ENCODE results near the gene PLCXD3. TPM values are rescaled to one million over a fixed set of nuclear protein-coding genes. Genes with fewer than 3 reads are reported as not detected.

PLCXD3 gene
- total RNA-seq, 1 donor from 2014 or later: 0.52 TPM

- Histone ChIP-seq H3K4me1 (ENCODE audit: control insufficient read depth in 3 of 3, insufficient read depth in 3 of 3, low read length in 3 of 3) (no peaks in the 10 kb centered on the region), H3K9me3 (ENCODE audit: control insufficient read depth in 3 of 3, low read length in 3 of 3) (no peaks in the 10 kb centered on the region), H3K4me3 (ENCODE audit: low read length in 3 of 3) (no peak overlapping the region), H3K27me3 (ENCODE audit: control insufficient read depth in 3 of 3, insufficient read depth in 3 of 3, low read length in 3 of 3) (no peaks in the 10 kb centered on the region), H3K36me3 (ENCODE audit: control insufficient read depth in 3 of 3, insufficient read depth in 3 of 3, low read length in 3 of 3) (no peaks in the 10 kb centered on the region), H3K9ac (ENCODE audit: low read depth in 1 of 3, low read length in 3 of 3) (no peak overlapping the region), H3K27ac (ENCODE audit: low read depth, low read length) (no peak overlapping the region)
Measured at GRCh38 chr5:41365369-41365768, 145.0 kb downstream of the PLCXD3 start.

DNA sequence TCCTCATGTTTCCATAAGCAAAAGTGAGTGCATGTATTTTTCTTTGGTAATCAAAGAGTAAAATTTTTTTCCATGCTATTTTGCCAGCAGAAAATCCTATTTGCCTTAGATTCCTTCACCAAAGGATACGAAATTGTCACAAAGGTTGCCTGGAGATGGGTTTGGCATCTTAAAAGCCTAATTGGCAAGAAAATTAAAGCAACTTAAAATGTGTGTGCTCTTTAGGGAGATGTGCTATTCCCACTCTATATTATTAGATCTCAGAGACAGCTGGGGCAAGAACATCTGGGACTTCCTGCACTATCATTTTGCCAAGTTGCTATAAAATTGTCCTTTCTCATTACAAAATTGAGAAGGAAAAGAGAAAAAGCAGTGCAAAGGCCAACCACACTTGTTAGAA, 146.1 kb downstream of the PLCXD3 start:
- H3K27ac ChIP-seq (ENCODE audit: low read depth, low read length): no peak overlapping the region
- no peak overlapping the region for H3K4me3 ChIP-seq (ENCODE audit: low read length in 3 of 3)

GRCh38 chr5:41363343-41363986, 146.9 kb downstream of the PLCXD3 start:
- Histone ChIP-seq H3K9me3 (ENCODE audit: control insufficient read depth in 3 of 3, low read length in 3 of 3) (no peaks in the 10 kb centered on the region), H3K27me3 (ENCODE audit: control insufficient read depth in 3 of 3, insufficient read depth in 3 of 3, low read length in 3 of 3) (no peaks in the 10 kb centered on the region), H3K27ac (ENCODE audit: low read depth, low read length) (no peak overlapping the region), H3K36me3 (ENCODE audit: control insufficient read depth in 3 of 3, insufficient read depth in 3 of 3, low read length in 3 of 3) (no peaks in the 10 kb centered on the region), H3K4me1 (ENCODE audit: control insufficient read depth in 3 of 3, insufficient read depth in 3 of 3, low read length in 3 of 3) (no peaks in the 10 kb centered on the region), H3K4me3 (ENCODE audit: low read length in 3 of 3) (no peak overlapping the region), H3K9ac (ENCODE audit: low read depth in 1 of 3, low read length in 3 of 3) (no peak overlapping the region)

More for the DNA sequence above, 146.1 kb downstream of the PLCXD3 start:
- Histone ChIP-seq H3K36me3 (ENCODE audit: control insufficient read depth in 3 of 3, insufficient read depth in 3 of 3, low read length in 3 of 3) (no peaks in the 10 kb centered on the region), H3K4me1 (ENCODE audit: control insufficient read depth in 3 of 3, insufficient read depth in 3 of 3, low read length in 3 of 3) (no peaks in the 10 kb centered on the region), H3K9me3 (ENCODE audit: control insufficient read depth in 3 of 3, low read length in 3 of 3) (no peaks in the 10 kb centered on the region), H3K27me3 (ENCODE audit: control insufficient read depth in 3 of 3, insufficient read depth in 3 of 3, low read length in 3 of 3) (no peaks in the 10 kb centered on the region), H3K9ac (ENCODE audit: low read depth in 1 of 3, low read length in 3 of 3) (no peak overlapping the region)

GRCh38 chr5:41356786-41357185, 153.6 kb downstream of the PLCXD3 start:
- H3K27ac ChIP-seq (ENCODE audit: low read depth, low read length): no peak overlapping the region
- no peaks in the 10 kb centered on the region for H3K9me3 ChIP-seq (ENCODE audit: control insufficient read depth in 3 of 3, low read length in 3 of 3)
- H3K27me3 ChIP-seq (ENCODE audit: control insufficient read depth in 3 of 3, insufficient read depth in 3 of 3, low read length in 3 of 3): no peaks in the 10 kb centered on the region
- H3K9ac ChIP-seq (ENCODE audit: low read depth in 1 of 3, low read length in 3 of 3): no peak overlapping the region
- H3K4me3 ChIP-seq (ENCODE audit: low read length in 3 of 3): no peak overlapping the region
- no peaks in the 10 kb centered on the region for H3K36me3 ChIP-seq (ENCODE audit: control insufficient read depth in 3 of 3, insufficient read depth in 3 of 3, low read length in 3 of 3)
- H3K4me1 ChIP-seq (ENCODE audit: control insufficient read depth in 3 of 3, insufficient read depth in 3 of 3, low read length in 3 of 3): no peaks in the 10 kb centered on the region

DNA sequence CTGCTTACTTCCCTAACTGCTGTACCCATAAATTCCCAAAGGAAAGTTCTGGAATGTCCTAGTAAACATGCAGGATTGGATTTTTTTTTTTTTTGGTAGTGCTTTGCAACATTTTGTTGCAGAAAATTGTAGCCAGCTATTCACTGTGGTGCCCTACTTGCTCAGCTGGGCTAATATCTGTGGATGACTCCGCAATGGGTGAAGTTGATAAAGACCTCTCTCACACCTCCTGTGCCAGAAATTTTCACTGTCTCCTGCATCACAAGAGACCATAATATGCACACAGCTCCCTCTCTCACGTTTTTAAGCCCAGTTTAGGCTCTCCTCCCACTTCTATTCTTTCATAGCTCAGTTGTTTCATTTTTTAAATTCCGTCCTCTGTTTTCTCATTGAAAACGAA, 160.6 kb downstream of the PLCXD3 start:
- H3K27me3 ChIP-seq (ENCODE audit: control insufficient read depth in 3 of 3, insufficient read depth in 3 of 3, low read length in 3 of 3): no peaks in the 10 kb centered on the region
- H3K4me1 ChIP-seq (ENCODE audit: control insufficient read depth in 3 of 3, insufficient read depth in 3 of 3, low read length in 3 of 3): no peaks in the 10 kb centered on the region
- no peaks in the 10 kb centered on the region for H3K9me3 ChIP-seq (ENCODE audit: control insufficient read depth in 3 of 3, low read length in 3 of 3)
- no peak overlapping the region for H3K4me3 ChIP-seq (ENCODE audit: low read length in 3 of 3)
- no peak overlapping the region for H3K27ac ChIP-seq (ENCODE audit: low read depth, low read length)
- no peak overlapping the region for H3K9ac ChIP-seq (ENCODE audit: low read depth in 1 of 3, low read length in 3 of 3)
- no peaks in the 10 kb centered on the region for H3K36me3 ChIP-seq (ENCODE audit: control insufficient read depth in 3 of 3, insufficient read depth in 3 of 3, low read length in 3 of 3)

DNA sequence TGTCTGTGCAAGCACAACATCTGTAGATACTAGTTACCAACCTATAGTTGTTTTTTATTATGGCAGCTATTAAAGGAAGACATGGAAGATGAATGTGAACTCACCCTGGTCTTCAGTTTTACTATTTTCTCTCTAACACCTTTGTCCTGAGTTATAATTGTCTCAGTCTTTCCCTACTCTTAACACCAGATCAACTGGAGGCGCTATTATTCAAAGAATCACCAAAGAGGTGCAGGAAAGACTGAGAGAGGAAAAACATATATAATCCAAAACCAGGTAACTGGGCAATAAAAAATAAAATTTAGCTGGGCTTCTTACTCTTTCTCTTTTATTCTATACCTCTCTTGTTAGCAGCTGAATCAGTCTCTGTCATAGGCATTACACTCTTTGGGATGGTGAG, 162.8 kb downstream of the PLCXD3 start:
- H3K27me3 ChIP-seq (ENCODE audit: control insufficient read depth in 3 of 3, insufficient read depth in 3 of 3, low read length in 3 of 3): no peaks in the 10 kb centered on the region
- H3K36me3 ChIP-seq (ENCODE audit: control insufficient read depth in 3 of 3, insufficient read depth in 3 of 3, low read length in 3 of 3): no peaks in the 10 kb centered on the region
- no peak overlapping the region for H3K9ac ChIP-seq (ENCODE audit: low read depth in 1 of 3, low read length in 3 of 3)
- no peak overlapping the region for H3K4me3 ChIP-seq (ENCODE audit: low read length in 3 of 3)
- no peaks in the 10 kb centered on the region for H3K9me3 ChIP-seq (ENCODE audit: control insufficient read depth in 3 of 3, low read length in 3 of 3)
- no peak overlapping the region for H3K27ac ChIP-seq (ENCODE audit: low read depth, low read length)
- H3K4me1 ChIP-seq (ENCODE audit: control insufficient read depth in 3 of 3, insufficient read depth in 3 of 3, low read length in 3 of 3): no peaks in the 10 kb centered on the region

DNA sequence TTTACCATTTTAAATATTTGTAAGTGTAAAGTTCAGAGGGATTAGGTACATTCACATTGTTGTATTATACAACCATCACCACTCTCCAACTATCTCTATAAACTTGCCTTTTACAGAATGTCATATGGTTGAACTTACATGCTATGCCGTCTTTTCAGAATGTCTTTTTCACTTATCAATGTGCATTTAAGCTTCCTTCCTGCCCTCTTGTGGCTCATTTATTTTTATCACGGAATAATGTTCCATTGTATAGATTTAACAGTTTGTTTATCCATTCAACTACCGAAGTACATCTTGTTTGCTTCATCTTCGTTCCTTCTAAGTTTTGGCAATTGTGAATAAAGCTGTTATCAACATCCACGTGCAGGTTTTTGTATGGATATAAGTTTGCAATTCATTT, 163.8 kb downstream of the PLCXD3 start:
- Histone ChIP-seq H3K36me3 (ENCODE audit: control insufficient read depth in 3 of 3, insufficient read depth in 3 of 3, low read length in 3 of 3) (no peaks in the 10 kb centered on the region), H3K27me3 (ENCODE audit: control insufficient read depth in 3 of 3, insufficient read depth in 3 of 3, low read length in 3 of 3) (no peaks in the 10 kb centered on the region), H3K27ac (ENCODE audit: low read depth, low read length) (no peak overlapping the region), H3K4me3 (ENCODE audit: low read length in 3 of 3) (no peak overlapping the region), H3K9ac (ENCODE audit: low read depth in 1 of 3, low read length in 3 of 3) (no peak overlapping the region), H3K4me1 (ENCODE audit: control insufficient read depth in 3 of 3, insufficient read depth in 3 of 3, low read length in 3 of 3) (no peaks in the 10 kb centered on the region), H3K9me3 (ENCODE audit: control insufficient read depth in 3 of 3, low read length in 3 of 3) (no peaks in the 10 kb centered on the region)

DNA sequence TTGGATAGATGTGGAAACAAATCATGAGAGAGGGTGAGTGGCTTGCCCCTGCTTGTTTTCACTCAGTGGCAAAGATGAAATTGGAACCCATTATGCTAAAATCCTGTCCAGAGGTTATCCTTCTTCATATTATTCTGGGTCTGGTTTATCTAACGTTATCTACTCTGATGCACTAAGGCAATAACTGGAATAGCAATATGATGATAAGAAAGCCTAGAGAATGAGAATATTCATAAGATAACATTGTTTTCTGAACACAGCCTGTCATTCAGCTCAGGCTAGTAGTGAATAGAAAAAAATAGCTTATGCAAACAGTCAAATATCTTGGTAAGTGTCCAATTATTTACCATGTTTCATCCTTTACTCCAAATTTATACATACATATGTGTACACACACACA, 165.1 kb downstream of the PLCXD3 start:
- no peak overlapping the region for H3K27ac ChIP-seq (ENCODE audit: low read depth, low read length)

GRCh38 chr5:41339339-41339738, 171.1 kb downstream of the PLCXD3 start:
- no peak overlapping the region for H3K9ac ChIP-seq (ENCODE audit: low read depth in 1 of 3, low read length in 3 of 3)
- H3K4me1 ChIP-seq (ENCODE audit: control insufficient read depth in 3 of 3, insufficient read depth in 3 of 3, low read length in 3 of 3): no peaks in the 10 kb centered on the region
- H3K27ac ChIP-seq (ENCODE audit: low read depth, low read length): no peak overlapping the region

More for the DNA sequence above, 165.1 kb downstream of the PLCXD3 start:
- H3K27me3 ChIP-seq (ENCODE audit: control insufficient read depth in 3 of 3, insufficient read depth in 3 of 3, low read length in 3 of 3): no peaks in the 10 kb centered on the region
- no peaks in the 10 kb centered on the region for H3K36me3 ChIP-seq (ENCODE audit: control insufficient read depth in 3 of 3, insufficient read depth in 3 of 3, low read length in 3 of 3)
- H3K9me3 ChIP-seq (ENCODE audit: control insufficient read depth in 3 of 3, low read length in 3 of 3): no peaks in the 10 kb centered on the region
- H3K4me3 ChIP-seq (ENCODE audit: low read length in 3 of 3): no peak overlapping the region
- no peak overlapping the region for H3K9ac ChIP-seq (ENCODE audit: low read depth in 1 of 3, low read length in 3 of 3)
- no peaks in the 10 kb centered on the region for H3K4me1 ChIP-seq (ENCODE audit: control insufficient read depth in 3 of 3, insufficient read depth in 3 of 3, low read length in 3 of 3)

DNA sequence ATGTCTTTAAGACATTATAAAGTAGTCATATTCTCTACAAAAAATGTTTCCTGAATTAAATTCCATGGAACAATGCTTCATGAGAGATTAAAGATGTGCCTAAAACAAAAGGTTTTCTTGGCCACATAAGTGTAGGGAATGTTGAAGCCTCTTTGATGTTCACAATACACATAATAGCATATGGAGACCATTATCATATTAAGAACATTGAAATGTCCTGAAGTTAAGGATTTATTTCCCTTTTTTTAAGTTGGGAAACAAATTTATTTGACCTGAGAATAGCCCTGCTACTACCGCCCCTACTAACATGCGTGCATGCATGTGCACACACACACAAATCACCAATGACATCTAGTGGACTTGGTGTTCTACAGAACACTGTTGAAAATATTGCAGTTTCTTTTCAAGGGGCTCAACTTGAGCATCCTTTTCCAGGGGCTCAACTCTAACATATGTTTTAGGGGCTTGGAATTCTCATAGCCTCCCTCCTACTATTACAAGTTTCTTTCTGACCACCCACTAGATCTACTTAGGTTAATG, 172.2 kb downstream of the PLCXD3 start:
- no peak overlapping the region for H3K9ac ChIP-seq (ENCODE audit: low read depth in 1 of 3, low read length in 3 of 3)
- no peak overlapping the region for H3K4me3 ChIP-seq (ENCODE audit: low read length in 3 of 3)
- H3K27ac ChIP-seq (ENCODE audit: low read depth, low read length): no peak overlapping the region
- H3K36me3 ChIP-seq (ENCODE audit: control insufficient read depth in 3 of 3, insufficient read depth in 3 of 3, low read length in 3 of 3): no peaks in the 10 kb centered on the region
- no peaks in the 10 kb centered on the region for H3K9me3 ChIP-seq (ENCODE audit: control insufficient read depth in 3 of 3, low read length in 3 of 3)
- H3K4me1 ChIP-seq (ENCODE audit: control insufficient read depth in 3 of 3, insufficient read depth in 3 of 3, low read length in 3 of 3): no peaks in the 10 kb centered on the region
- no peaks in the 10 kb centered on the region for H3K27me3 ChIP-seq (ENCODE audit: control insufficient read depth in 3 of 3, insufficient read depth in 3 of 3, low read length in 3 of 3)

More at GRCh38 chr5:41339339-41339738, 171.1 kb downstream of the PLCXD3 start:
- Histone ChIP-seq H3K9me3 (ENCODE audit: control insufficient read depth in 3 of 3, low read length in 3 of 3) (no peaks in the 10 kb centered on the region), H3K27me3 (ENCODE audit: control insufficient read depth in 3 of 3, insufficient read depth in 3 of 3, low read length in 3 of 3) (no peaks in the 10 kb centered on the region), H3K4me3 (ENCODE audit: low read length in 3 of 3) (no peak overlapping the region), H3K36me3 (ENCODE audit: control insufficient read depth in 3 of 3, insufficient read depth in 3 of 3, low read length in 3 of 3) (no peaks in the 10 kb centered on the region)
